H1 (cell line): ENCODE results near the gene SLC22A31.

Experiments used
- ATF3 ChIP-seq: IDR thresholded peaks from 2 replicates; pipeline ENCODE4 v1.6.1; 2011; ENCODE audit warnings: low read depth, mild to moderate bottlenecking, low read length; ENCODE audit not compliant: insufficient read depth
- GABPA ChIP-seq: IDR thresholded peaks from 2 replicates; pipeline ENCODE4 v1.6.1; 2011; ENCODE audit warnings: mild to moderate bottlenecking, low read length, moderate library complexity, borderline replicate concordance; ENCODE audit not compliant: insufficient read depth
- SP1 ChIP-seq: IDR thresholded peaks from 2 replicates; pipeline ENCODE4 v1.6.1; 2011; ENCODE audit warnings: low read depth, low read length

GRCh38 chr16:89164847-89165680 is 35.3 kb downstream of the SLC22A31 start:
- no peak for TF ChIP-seq ATF3
- no peak for TF ChIP-seq SP1
- no peak for TF ChIP-seq GABPA
